Measurements from ENCODE around the gene ABHD17B.
"Not testable (repeated sequence)": the region's sequence is repeated elsewhere in the genome, so short reads cannot be mapped to it uniquely, and the experiment has no call there.

The ABHD17B gene

GRCh38 chr9:71911061-71911907, at the start of gene ABHD17B, which contains the start of gene C9orf85:
Gene ABHD17B (minus strand): TSS chr9:71911193. CDS start chr9:71875080, 36,113 bp downstream.
Gene C9orf85 (plus strand): TSS chr9:71911639. CDS start chr9:71911735, 96 bp downstream.
- DNase-seq, result peak; percentile 87 to 93 (median 90)

GRCh38 chr9:71955300-71955915, 44.4 kb upstream of the ABHD17B start:
- DNase-seq, result no peak

GRCh38 chr9:71954652-71955051, 43.7 kb upstream of the ABHD17B start:
- DNase-seq, result not testable (repeated sequence)

GRCh38 chr9:71944754-71945375, 33.9 kb upstream of the ABHD17B start:
- DNase-seq, result no peak

- DNase-seq, result no peak
These were observed 31.1 kb upstream of the ABHD17B start for GRCh38 chr9:71941998-71942567.

- DNase-seq, result no peak
These were observed 30.1 kb upstream of the ABHD17B start for GRCh38 chr9:71941060-71941568.

GRCh38 chr9:71937898-71938297, 26.9 kb upstream of the ABHD17B start:
- no peak for DNase-seq

- no peak for DNase-seq
These were observed 26.2 kb upstream of the ABHD17B start for GRCh38 chr9:71937070-71937625.

GRCh38 chr9:71936066-71936465, 25.1 kb upstream of the ABHD17B start:
- no peak for DNase-seq

GRCh38 chr9:71931166-71931565, 20.2 kb upstream of the ABHD17B start:
- DNase-seq, result no peak

GRCh38 chr9:71929791-71930440, 18.9 kb upstream of the ABHD17B start:
- no peak for DNase-seq

- no peak for DNase-seq
These were observed 18.2 kb upstream of the ABHD17B start for GRCh38 chr9:71929223-71929622.

- no peak for DNase-seq
These were observed 17.8 kb upstream of the ABHD17B start for GRCh38 chr9:71928806-71929205.

- DNase-seq, result no peak
These were observed 17.4 kb upstream of the ABHD17B start for GRCh38 chr9:71928376-71928775.

GRCh38 chr9:71925834-71926233, 14.8 kb upstream of the ABHD17B start:
- DNase-seq, result no peak

- no peak for DNase-seq
These were observed 13.6 kb upstream of the ABHD17B start for GRCh38 chr9:71924576-71924975.

GRCh38 chr9:71921190-71921814, 10.3 kb upstream of the ABHD17B start:
- no peak for DNase-seq

GRCh38 chr9:71920456-71921189, 9.6 kb upstream of the ABHD17B start:
- no peak for DNase-seq

GRCh38 chr9:71918419-71918818, 7.4 kb upstream of the ABHD17B start:
- DNase-seq, result no peak

GRCh38 chr9:71916834-71917534, 6.0 kb upstream of the ABHD17B start:
- DNase-seq, result no peak
